AG09319 (cell line): ENCODE data around the gene MAP2K5.

Experiments
- DNase-seq: peaks from one replicate; pipeline ENCODE4 v3.0.0-alpha.2; 2010; ENCODE audit warnings: low read depth; ENCODE audit errors: extremely low read depth
- CTCF ChIP-seq: IDR thresholded peaks from 2 replicates; pipeline ENCODE4 v1.5.1; 2011; ENCODE audit warnings: low read depth, mild to moderate bottlenecking, inconsistent platforms, low read length, moderate library complexity

MAP2K5 gene

GRCh38 chr15:67834581-67835296 is 292.2 kb downstream of the MAP2K5 start:
- no peak for TF ChIP-seq CTCF
- DNase-seq = no peak

GRCh38 chr15:67835297-67836133 is 293.0 kb downstream of the MAP2K5 start:
- DNase-seq = no peak
- TF ChIP-seq CTCF = no peak

- no peak for TF ChIP-seq CTCF
- no peak for DNase-seq
These were observed 293.6 kb downstream of the MAP2K5 start for GRCh38 chr15:67836134-67836455.

GRCh38 chr15:67836477-67836876 is 294.0 kb downstream of the MAP2K5 start:
- no peak for DNase-seq

GRCh38 chr15:67836955-67837354 is 294.5 kb downstream of the MAP2K5 start:
- no peak for TF ChIP-seq CTCF
- no peak for DNase-seq

More at GRCh38 chr15:67836477-67836876, 294.0 kb downstream of the MAP2K5 start:
- peak; percentile 66 for TF ChIP-seq CTCF

- DNase-seq = no peak
- no peak for TF ChIP-seq CTCF
These were observed 296.4 kb downstream of the MAP2K5 start for GRCh38 chr15:67838789-67839332.

GRCh38 chr15:67839499-67839928 is 297.0 kb downstream of the MAP2K5 start:
- TF ChIP-seq CTCF = no peak
- no peak for DNase-seq
